ENCODE data around the gene TOX4.

Gene TOX4

GRCh38 chr14:21520767-21521166 lies 43.8 kb downstream of the TOX4 start:
- Mint-ChIP-seq H3K27ac (no peak overlapping the region), H3K4me3 (peak overlapping the region in 1 of 3 experiments; percentile 62), H3K4me1 (peaks cover 14% of the 10 kb centered on the region), H3K9me3 (no peaks in the 10 kb centered on the region), H3K27me3 (ENCODE audit: low read depth) (no peaks in the 10 kb centered on the region), H3K36me3 (ENCODE audit: low read depth) (peaks cover 53% of the 10 kb centered on the region)
- TF ChIP-seq CTCF (IDR thresholded peaks at IDR 0.05; ENCODE audit: unreplicated experiment in 3 of 3): no peak

GRCh38 chr14:21521501-21521900 lies 44.5 kb downstream of the TOX4 start:
- no peaks in the 10 kb centered on the region for H3K9me3 Mint-ChIP-seq
- peaks cover 53% of the 10 kb centered on the region for H3K36me3 Mint-ChIP-seq (ENCODE audit: low read depth)
- no peak for TF ChIP-seq CTCF (IDR thresholded peaks at IDR 0.05; ENCODE audit: unreplicated experiment in 3 of 3)
- H3K4me3 Mint-ChIP-seq: peak overlapping the region in 1 of 3 experiments; percentile 62
- no peaks in the 10 kb centered on the region for H3K27me3 Mint-ChIP-seq (ENCODE audit: low read depth)
- no peak overlapping the region for H3K27ac Mint-ChIP-seq
- peaks cover 14% of the 10 kb centered on the region for H3K4me1 Mint-ChIP-seq

- no peaks in the 10 kb centered on the region for H3K27me3 Mint-ChIP-seq (ENCODE audit: low read depth)
- H3K4me3 Mint-ChIP-seq: peak overlapping the region; percentile 1 to 51 (median 10)
- TF ChIP-seq CTCF (IDR thresholded peaks at IDR 0.05; ENCODE audit: unreplicated experiment in 3 of 3): no peak
- H3K9me3 Mint-ChIP-seq: no peaks in the 10 kb centered on the region
- H3K36me3 Mint-ChIP-seq (ENCODE audit: low read depth): peaks cover 53% of the 10 kb centered on the region
- peaks cover 22% of the 10 kb centered on the region for H3K4me1 Mint-ChIP-seq
- H3K27ac Mint-ChIP-seq: no peak overlapping the region
These were observed 46.2 kb downstream of the TOX4 start for GRCh38 chr14:21523203-21523602.

GRCh38 chr14:21524575-21525490 lies 47.8 kb downstream of the TOX4 start:
- H3K4me3 Mint-ChIP-seq: peak overlapping the region; percentile 87 to 92 (median 89)
- H3K4me1 Mint-ChIP-seq: peaks cover 26% of the 10 kb centered on the region
- TF ChIP-seq CTCF (IDR thresholded peaks at IDR 0.05; ENCODE audit: unreplicated experiment in 3 of 3): no peak
- H3K27me3 Mint-ChIP-seq (ENCODE audit: low read depth): no peaks in the 10 kb centered on the region
- H3K36me3 Mint-ChIP-seq (ENCODE audit: low read depth): peaks cover 47% of the 10 kb centered on the region
- H3K9me3 Mint-ChIP-seq: no peaks in the 10 kb centered on the region
- H3K27ac Mint-ChIP-seq: peak overlapping the region; percentile 15 to 98 (median 93)

- Mint-ChIP-seq H3K9me3 (no peaks in the 10 kb centered on the region), H3K27me3 (ENCODE audit: low read depth) (no peaks in the 10 kb centered on the region), H3K4me1 (peaks cover 26% of the 10 kb centered on the region), H3K4me3 (peak overlapping the region; percentile 87 to 92 (median 89)), H3K36me3 (ENCODE audit: low read depth) (peaks cover 42% of the 10 kb centered on the region), H3K27ac (peak overlapping the region; percentile 12 to 98 (median 93))
- TF ChIP-seq CTCF (IDR thresholded peaks at IDR 0.05; ENCODE audit: unreplicated experiment in 3 of 3): no peak
These were observed 48.6 kb downstream of the TOX4 start for GRCh38 chr14:21525571-21525961.
